NCI-H345 treated with DMSO at 0.1 percent for 48 hours (cell line): Measurements from ENCODE around the gene MYO7A.

ENCODE experiments used
- DNase-seq: peaks from one replicate; lab custom pipeline; 2025; ENCODE audit not compliant: unreplicated experiment; lab: John Stamatoyannopoulos, UW

The MYO7A gene

DNA sequence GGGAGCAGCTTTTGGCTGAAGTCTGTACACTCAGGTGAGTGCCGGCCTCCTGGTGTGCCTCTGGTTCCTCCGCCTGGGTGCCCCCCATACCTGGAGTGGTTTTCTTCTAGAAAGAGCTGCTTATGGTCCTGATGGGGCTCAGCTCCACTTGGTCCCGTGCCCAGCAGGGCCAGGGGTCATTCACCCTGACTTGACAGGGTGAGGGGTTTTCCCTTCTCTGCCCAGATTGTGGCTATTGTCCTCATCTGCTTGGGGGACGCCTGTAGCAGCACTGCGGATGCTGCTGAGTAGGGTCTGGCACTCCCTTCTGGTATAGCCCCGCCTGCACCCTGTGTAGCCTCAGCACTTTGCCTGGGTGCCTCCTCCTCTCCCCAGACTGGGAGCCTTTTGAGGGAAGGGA lies 17.2 kb upstream of the MYO7A start:
- DNase-seq = no peak

DNA sequence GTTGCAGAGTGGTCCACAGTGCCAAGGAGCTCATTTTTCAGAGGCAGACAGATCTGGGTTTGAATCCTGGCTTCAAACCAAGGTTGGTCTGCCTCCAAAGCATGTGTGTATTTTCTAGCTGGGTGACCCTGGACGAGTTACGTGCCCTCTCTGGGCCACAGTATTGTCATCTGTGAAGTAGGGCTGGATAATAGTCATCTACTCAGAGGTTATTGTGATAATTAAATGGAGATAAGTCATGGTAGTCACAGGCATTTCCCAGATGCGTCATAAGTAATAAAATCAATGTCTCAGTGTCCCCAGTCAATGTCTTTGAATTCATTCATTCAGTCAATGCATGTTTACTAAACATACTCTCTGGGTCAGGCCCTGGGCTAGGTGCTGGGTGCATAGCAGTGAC lies 16.8 kb upstream of the MYO7A start:
- no peak for DNase-seq

DNA sequence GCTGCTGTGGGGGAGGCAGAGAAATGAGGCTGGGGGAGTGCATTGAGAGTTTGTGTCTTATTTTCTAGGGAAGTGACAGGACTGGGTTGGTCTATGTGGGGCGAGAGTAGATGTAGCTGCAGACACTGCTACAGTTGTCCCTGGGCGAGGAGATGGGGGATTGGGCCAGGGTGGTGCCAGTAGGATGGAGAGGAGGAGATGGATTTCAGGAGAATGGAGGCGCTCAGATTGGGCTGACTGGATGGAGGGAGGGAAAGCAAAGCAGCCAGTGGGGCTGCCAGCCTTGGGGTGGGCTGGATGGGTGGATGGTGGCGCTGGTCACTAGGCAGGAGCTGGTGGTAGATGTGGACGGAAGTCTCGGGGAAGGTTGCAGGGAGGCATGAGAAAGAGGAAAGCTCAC lies 16.1 kb upstream of the MYO7A start:
- DNase-seq = no peak

DNA sequence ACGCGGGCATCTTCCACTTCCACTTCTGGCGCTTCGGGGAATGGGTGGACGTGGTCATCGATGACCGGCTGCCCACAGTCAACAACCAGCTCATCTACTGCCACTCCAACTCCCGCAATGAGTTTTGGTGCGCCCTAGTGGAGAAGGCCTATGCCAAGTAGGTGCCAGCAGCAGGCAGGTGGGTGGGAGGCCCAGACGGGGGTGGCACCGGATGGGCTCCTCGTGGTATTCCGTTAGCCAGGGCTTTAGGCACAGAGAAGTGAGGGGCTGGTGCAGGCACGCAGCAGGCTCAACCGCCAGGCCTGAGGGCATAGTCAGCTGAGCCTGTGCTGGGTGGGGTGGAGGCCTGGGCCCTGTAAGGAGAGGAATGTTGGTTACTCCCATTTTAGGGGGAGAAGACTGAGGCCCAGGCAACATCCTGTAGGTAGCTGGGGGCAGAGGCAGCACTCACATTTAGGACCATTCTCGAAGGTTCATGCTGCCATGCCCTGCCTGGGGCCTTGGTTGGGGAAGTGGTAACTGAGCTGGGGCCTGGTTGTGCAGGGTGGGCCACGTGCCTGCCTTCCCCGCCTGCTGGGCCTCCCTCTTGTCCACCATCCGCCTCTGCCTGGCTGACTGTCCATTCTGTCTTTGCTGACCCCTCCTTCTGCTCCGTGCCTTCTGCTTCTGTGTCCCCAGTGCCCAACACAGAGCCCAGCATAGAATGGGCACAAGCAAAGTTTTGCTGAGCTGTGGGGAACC lies 15.2 kb upstream of the MYO7A start:
- DNase-seq = no peak

DNA sequence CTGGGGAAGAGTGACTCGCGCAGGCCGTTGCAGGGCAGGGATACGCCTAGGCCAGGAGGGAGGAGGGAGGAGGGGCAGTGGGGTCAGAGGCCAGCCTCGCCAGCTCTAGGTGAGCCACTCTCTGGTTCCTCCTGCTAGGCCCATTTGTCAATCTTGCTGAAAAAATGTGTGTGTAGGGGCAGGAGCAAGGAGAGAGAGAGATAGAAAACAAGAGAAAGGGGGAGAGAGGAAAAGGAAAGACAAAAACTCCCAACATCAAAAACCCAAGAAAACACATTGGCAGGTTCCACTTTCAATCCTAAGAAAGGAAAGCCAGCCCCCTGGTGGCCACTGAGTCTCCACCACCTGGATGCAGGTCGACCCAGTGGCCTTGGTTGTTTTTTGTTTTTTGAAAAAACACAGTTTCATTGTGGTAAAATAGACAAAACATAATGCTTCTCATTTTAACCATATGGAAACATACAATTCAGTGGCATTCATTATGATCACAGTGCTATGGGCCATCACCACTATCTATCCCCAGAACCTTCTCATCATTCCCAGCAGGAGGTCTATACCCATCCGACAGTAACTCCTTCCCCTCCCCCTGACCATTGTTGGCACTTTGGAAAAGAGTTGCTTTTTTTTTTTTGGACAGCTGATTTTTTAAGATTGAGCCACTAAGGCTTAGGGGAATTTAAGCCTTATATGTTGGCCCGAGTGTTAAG lies 14.5 kb upstream of the MYO7A start:
- DNase-seq = no peak

DNA sequence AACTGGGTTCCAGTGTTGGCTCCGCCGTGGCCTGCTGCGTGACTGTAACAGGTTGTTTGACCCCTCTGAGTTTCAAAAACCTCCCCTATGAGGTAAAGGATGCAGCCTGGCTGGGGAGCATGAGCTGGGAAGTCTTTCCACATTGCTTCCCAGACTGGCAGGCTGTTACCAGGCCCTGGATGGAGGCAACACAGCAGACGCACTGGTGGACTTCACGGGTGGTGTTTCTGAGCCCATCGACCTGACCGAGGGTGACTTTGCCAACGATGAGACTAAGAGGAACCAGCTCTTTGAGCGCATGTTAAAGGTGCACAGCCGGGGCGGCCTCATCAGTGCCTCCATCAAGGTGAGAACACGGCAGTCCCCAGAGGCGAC lies 14.0 kb upstream of the MYO7A start:
- no peak for DNase-seq

DNA sequence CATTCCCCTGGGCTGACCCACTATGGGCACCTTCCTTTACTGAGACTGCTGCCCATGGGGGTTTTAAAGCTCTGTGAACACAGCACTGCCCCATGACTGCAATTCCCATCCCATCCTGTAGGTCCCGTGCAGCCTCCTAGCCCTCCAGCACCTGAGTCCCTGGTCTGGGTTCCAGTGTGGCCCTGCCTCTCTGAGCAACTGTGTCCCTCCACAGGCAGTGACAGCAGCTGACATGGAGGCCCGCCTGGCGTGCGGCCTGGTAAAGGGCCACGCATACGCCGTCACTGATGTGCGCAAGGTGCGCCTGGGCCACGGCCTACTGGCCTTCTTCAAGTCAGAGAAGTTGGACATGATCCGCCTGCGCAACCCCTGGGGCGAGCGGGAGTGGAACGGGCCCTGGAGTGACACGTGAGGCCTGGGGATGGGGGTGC lies 12.8 kb upstream of the MYO7A start:
- no peak for DNase-seq

DNA sequence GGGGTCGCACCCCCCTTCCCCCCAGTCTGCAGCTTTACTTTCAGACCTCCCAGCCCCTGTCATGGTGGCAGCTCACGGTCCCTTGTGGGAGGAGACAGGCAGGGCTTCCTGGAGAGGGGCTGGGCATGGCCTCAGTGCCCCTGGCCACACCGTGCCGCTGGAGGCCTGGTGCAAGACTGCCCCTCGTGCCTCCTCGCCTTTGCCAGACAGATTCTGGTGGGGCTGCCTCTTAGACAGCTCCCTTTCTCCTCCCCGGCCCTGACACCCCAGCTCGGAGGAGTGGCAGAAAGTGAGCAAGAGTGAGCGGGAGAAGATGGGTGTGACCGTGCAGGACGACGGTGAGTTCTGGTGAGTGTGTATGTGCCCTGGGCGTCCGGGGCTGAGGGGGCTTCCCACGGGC lies 12.1 kb upstream of the MYO7A start:
- DNase-seq = no peak

DNA sequence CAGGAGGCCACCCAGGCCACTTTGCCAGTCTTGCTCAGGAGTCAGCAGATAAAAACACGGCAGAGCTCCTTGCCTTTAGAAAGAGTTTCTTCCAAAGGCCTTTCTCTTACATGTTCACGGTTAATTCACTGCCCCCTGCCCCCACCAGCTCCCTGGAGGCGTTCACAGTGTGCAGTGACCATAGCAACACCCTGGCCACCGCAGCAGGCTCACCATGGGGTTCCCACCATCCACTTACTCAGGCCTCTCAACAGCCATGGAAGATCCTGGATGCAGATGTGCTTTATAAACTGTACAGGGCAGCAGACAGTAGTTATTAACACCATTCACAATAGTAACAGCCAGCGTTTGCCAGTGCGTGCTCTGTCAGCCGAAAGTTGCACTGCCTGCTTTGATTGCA lies 10.6 kb upstream of the MYO7A start:
- DNase-seq = no peak

DNA sequence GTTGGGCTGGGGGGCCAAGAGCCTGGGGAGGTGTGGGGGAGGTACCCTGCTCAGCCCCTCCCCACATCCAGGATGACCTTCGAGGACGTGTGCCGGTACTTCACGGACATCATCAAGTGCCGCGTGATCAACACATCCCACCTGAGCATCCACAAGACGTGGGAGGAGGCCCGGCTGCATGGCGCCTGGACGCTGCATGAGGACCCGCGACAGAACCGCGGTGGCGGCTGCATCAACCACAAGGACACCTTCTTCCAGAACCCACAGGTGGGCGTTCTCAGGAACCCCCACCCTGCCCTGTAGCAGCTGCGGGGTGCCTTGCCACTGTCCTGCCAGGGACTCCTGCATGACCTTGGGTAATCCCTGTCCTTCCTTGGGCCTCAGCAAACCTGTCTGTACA lies 10.0 kb upstream of the MYO7A start:
- no peak for DNase-seq

DNA sequence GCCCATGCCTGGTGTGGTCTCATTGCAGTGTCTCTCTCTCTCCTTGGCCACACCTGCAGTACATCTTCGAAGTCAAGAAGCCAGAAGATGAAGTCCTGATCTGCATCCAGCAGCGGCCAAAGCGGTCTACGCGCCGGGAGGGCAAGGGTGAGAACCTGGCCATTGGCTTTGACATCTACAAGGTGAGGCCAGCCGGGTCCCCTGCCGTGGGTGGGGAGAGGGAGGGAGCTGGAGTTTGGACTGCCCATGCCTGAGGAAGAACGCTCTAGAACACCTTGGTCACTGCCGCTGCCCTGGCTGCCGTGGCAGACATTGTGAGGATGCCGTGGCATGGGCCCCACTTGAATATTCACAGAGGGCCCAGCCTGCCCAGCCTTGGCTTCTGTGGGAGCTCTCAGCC lies 9.1 kb upstream of the MYO7A start:
- no peak for DNase-seq

DNA sequence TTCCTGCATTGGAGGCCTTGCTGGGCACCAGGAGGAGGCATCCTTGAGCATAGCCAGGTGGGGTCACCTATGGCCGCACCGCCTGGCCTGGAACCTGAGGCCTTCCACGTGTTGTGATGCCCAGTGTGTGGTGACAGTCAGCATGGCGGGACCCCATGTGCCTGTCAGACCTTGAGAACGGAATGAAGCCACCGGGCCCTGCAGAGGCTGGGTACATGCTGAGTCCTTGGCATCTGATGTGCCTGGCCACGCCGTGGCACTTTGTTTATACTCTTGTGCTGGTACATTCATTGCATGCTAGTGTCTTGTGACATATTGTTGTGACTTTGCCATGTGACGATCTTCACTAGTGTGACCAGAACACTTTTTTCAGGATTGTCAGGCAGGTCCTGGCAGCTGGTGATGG lies 8.5 kb upstream of the MYO7A start:
- DNase-seq = no peak

DNA sequence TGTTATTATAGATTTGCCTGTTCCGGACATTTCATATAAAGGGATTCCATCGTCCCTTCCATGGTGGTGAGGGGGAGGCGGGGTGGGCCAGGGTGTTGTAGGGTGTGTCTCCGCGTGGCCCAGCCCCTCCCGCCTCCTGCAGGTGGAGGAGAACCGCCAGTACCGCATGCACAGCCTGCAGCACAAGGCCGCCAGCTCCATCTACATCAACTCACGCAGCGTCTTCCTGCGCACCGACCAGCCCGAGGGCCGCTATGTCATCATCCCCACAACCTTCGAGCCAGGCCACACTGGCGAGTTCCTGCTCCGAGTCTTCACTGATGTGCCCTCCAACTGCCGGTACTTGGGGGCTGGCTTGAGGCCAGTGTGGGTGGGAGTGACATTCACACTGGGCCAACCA lies 7.5 kb upstream of the MYO7A start:
- no peak for DNase-seq

DNA sequence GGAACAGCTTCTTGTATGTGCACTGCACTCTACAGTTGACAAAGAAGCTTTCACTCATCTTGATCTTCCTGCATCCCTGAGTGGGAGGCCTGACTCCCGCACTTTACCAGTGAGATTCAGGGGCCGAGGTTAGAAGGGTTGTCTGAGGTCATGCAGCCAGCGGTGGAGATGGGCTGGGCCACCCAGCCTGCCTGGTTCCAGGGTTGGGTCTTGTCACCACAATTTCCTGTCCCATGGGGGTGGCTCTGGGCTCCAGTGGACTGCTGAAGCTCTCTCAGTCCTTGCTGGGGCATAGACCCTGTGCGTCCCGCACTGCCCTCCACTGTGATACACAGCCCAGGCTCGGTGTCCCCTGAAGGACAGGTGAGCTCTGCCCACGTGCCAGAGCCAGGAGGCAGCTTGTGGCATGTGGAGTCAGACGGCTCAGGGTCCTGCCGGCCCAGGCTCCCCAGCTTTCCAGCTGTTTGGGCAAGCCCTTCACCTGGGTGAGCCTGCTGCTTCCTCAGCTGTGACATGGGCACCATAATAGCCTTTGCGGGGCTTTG lies 6.9 kb upstream of the MYO7A start:
- no peak for DNase-seq

DNA sequence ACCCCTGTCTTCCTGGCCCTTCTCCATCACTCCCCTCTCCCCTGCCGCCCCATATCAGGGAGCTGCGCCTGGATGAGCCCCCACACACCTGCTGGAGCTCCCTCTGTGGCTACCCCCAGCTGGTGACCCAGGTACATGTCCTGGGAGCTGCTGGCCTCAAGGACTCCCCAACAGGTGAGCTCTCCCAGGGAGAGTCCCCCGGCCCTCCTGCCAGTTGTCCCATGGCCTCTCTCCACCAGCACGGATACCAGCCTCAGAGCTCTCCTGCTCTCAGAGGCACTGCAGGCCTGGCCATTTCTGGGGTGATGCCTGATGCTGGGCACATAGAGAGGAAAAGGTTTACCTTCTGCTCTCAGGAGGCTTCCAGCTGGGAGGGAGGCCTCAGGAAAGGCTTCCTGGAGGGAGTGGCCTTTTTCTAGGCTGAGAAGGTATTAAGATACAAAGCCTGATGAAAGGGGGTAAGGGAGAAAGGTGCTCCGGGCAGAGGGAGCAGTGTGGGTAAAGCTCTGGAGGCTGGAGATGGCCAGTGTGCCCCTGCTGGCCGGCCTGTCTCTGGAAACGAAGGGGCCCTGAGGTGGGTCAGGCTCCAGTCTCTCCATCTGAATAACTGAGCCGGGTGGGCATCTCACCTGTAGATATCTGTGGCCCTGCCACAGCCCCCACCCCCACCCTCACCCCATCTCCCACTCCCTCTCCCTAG lies 6.0 kb upstream of the MYO7A start:
- DNase-seq = no peak

DNA sequence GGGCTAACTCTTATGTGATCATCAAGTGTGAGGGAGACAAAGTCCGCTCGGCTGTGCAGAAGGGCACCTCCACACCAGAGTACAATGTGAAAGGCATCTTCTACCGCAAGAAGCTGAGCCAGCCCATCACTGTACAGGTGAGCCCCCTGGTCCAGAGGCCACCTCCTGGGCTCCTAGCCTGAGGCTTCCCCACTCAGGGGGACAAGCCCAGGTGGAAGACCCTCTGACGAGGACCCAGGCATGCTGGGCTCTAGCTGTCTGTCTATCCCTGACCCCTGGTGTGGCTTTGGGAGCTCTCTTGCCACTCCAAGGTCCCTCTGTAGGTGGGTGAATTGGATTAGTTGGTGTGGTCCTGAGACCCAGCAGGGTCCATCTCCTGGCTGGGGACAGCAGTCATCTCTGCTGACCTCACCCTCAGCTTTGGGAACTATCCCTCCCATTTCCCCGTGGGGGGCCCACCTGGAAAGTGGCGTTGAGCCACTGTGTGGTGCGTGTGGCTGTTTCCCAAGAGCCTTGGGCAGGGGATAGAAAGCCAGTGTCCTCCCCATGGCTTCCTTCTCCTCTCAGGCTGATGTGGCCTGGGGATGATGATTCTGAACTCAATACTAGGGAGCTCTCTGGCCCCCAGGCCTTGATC lies 5.4 kb upstream of the MYO7A start:
- no peak for DNase-seq

DNA sequence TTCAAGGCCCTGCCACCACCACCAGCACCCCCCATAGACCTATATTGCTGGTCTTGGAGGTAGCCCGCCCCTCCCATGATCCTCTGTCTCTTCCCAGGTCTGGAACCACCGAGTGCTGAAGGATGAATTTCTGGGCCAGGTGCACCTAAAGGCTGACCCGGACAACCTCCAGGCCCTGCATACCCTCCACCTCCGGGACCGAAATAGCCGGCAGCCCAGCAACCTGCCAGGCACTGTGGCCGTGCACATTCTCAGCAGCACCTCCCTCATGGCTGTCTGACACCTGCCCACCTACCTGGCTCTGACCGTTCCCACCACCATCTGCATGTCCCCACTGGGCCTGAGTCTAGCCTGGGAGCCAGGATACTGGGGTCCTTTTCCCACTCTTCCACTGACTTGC lies 4.5 kb upstream of the MYO7A start:
- no peak for DNase-seq

DNA sequence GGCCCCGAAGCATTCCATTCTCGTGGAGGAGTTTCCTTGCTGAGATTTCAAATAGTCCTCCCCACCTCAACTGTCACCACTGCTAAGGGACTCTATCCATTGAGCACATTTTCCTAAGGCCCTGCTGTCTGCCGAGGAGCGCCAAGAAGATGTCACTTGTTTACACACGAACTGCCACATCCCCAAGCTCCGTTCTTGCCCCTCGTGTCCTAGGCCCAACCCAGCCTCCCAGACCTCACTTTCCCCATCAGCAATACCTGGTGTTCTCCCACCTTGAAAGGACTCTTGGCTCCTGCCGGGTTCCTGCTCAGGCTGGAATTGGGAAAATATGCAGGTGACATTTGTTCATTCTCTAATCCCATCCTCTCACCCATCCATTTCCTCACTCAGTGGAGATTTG lies 4.0 kb upstream of the MYO7A start:
- no peak for DNase-seq

DNA sequence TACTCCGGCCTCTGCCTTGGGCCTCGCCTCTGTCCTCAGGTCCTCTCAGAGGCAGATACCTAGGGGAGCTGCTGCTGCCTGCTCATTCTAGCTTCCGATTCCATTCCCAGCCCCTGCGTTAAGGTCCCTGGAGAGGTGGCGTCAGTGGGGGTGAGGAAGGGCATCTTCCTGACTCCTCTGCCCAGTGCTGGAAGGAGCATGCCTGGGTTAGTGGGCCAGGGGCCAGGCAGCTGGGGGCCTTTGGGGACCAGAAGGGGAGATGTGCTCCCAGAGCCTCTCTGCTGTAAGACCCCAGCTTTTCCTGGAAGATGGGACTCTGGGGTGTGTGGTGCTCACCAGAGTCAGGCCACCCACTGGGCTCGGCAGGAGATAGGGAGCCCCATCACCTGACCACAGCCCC lies 3.6 kb upstream of the MYO7A start:
- no peak for DNase-seq

DNA sequence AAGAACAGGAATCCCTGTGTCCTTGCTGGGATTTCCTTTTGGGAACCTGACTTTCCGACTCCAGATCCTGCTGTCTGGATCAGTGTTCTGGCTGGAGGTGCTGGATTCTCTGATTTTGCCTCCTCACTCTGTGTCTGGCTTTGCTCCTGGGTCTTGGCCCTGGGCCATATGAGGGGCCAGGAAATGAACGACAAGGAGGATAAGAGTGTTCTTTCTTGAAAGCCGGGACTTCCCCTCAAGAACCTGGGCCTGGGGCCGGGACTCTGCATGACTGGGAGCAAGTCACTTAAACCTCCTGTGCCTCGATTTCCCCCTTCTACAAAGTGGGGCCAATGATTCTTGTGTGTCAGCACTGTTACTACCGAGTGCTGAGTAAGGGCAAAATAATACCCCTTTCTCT lies 2.9 kb upstream of the MYO7A start:
- no peak for DNase-seq

DNA sequence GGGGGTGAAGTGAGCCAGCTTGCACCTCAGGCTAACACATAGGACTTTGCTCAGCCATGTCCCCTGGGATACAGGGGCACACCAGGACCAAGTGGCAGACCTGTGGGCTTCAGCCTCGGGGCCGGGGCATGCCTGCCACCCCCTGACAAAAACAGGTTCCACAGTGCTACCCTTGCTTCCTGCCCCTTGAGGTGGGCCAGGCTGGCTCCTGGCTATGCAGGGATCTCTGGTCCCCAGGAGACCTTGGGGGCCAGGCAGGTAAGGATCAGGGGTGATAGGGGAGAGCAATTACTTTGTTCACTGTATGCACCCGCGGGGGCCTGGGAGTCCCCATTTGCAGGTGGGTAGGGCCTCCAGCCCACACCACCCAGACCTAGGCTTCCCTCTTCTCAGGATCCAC lies 2.4 kb upstream of the MYO7A start:
- DNase-seq = no peak
